GM08714 (cell line): ENCODE data around the gene SPINT2.
"Not testable (repeated sequence)": the region's sequence is repeated elsewhere in the genome, so short reads cannot be mapped to it uniquely, and the experiment has no call there.

ENCODE experiments used
- H3K4me3 ChIP-seq: fragments of 200-500 bp; sonication (Bioruptor generic); 2 replicates; pipeline ENCODE4 v1.5.1; 2014; ENCODE audit warnings: mild to moderate bottlenecking, low read length, inconsistent platforms
- ZNF274 ChIP-seq: IDR thresholded peaks from 2 replicates; pipeline ENCODE4 v1.6.1; 2012; ENCODE audit warnings: mild to moderate bottlenecking, low read depth, low read length

Gene SPINT2, protein sequence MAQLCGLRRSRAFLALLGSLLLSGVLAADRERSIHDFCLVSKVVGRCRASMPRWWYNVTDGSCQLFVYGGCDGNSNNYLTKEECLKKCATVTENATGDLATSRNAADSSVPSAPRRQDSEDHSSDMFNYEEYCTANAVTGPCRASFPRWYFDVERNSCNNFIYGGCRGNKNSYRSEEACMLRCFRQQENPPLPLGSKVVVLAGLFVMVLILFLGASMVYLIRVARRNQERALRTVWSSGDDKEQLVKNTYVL

DNA sequence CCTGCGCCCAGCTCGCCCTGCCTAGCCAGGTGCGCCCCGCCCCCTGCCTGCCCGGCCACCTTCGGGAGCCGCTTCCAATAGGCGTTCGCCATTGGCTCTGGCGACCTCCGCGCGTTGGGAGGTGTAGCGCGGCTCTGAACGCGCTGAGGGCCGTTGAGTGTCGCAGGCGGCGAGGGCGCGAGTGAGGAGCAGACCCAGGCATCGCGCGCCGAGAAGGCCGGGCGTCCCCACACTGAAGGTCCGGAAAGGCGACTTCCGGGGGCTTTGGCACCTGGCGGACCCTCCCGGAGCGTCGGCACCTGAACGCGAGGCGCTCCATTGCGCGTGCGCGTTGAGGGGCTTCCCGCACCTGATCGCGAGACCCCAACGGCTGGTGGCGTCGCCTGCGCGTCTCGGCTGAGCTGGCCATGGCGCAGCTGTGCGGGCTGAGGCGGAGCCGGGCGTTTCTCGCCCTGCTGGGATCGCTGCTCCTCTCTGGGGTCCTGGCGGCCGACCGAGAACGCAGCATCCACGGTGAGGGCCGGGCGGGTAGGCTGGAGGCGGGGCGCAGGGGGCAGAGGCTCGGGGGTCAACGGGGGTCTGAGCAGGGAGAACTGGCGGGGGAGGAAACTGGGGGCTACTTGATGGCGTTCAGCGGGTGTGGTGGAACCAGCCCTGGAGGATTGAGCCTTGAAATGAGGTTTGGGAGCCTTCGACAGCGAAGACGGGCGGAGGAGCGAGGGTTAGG lies at the start of gene SPINT2:
Gene SPINT2, plus strand, starts transcription at position 88 of the 727 bp plus-strand sequence. Its CDS starts 320 bp downstream, at position 408.
- TF ChIP-seq ZNF274 = no peak
- peak within 1 kb of the TSS; percentile 50 for H3K4me3 ChIP-seq

DNA sequence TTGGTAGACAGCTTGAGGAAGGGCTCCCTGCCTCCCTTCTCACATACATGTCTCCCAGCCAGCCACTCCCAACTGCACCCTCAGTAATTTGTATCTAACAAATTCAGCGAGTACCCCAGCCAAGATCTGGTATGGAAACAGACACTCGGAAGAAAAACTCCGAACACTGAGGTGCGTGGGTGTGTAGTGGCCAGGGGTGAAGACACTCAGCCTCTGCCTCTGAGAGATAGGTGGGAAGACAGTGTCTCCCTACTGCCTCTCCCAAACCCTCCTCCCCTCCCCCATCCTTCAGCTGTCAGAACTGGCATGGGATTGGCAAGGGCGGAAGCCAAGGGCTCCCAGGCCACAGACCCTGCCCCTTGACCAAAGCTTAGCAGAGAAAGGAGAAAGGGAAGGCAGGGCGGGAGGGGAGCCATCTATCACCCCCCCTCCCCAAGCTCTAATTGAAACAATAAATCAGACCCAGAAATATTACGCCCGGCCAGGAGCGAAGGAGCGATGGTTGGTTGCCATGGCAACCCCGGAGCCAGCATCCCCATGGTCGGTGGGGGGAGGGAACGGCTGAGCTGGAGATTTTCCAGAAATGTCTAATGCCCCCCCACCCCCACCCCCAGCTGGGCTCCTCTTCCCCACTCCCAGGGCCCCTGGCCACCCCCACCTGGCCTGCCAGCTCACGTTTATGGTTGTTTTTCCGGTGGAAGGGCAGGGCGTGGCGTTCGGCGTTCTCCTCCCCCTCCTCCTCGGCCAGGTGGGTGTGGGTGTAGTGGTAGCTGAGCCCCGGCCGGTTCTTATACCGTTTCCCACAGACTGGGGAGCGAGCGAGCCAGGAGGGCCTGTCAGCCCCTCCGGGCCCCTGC lies 47.4 kb upstream of the SPINT2 start:
- no peak for TF ChIP-seq ZNF274
- H3K4me3 ChIP-seq = no peak overlapping the region

DNA sequence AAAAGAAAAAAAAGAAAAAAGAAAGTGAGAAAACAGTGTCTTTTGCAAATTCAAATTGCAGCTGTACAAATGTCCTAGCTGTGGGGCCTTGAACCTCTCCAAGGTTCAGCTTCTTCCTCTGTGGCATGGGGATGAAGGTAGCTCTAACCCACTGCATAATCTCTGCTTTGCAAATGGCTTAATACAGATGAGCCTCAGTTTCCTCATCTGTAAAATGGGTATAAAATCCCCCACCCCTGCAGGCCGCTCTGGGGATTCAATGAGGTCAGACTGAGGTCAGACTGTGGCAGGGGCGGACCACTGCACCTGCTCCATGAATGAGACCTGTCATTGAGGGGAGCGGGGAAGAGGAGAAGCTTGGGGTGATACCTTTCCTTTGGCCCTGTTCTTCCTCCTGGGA lies 46.2 kb upstream of the SPINT2 start:
- TF ChIP-seq ZNF274 = no peak
- H3K4me3 ChIP-seq = no peak overlapping the region

- no peak for TF ChIP-seq ZNF274
- no peak overlapping the region for H3K4me3 ChIP-seq
Measured at GRCh38 chr19:38219221-38219620, 45.2 kb upstream of the SPINT2 start.

GRCh38 chr19:38221421-38221820 lies 43.0 kb upstream of the SPINT2 start:
- TF ChIP-seq ZNF274 = no peak
- H3K4me3 ChIP-seq = no peak overlapping the region

- no peak for TF ChIP-seq ZNF274
- H3K4me3 ChIP-seq = no peak overlapping the region
Measured at GRCh38 chr19:38221919-38222830, 42.2 kb upstream of the SPINT2 start.

DNA sequence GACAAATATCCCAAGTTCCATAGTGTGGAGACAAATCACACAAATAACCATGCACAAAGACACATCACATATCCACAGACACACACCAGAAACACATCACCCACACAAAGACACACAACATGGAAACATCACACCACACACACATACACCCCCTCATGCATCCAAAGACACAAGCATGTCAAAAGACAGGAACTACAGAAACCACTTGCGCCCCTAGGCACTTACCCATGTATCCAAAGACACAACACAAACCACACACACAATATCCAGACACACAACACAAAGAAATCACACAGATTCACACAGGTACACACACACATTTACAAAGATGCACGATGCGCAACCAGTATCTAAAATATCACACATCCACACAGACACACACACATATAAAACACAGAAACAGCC lies 41.3 kb upstream of the SPINT2 start:
- H3K4me3 ChIP-seq = peak overlapping the region; percentile 61; the same call in 1 of the 2 replicates

GRCh38 chr19:38223617-38224013 lies 40.8 kb upstream of the SPINT2 start:
- H3K4me3 ChIP-seq = peak overlapping the region; percentile 61
- TF ChIP-seq ZNF274 = no peak

More for the DNA sequence above, 41.3 kb upstream of the SPINT2 start:
- no peak for TF ChIP-seq ZNF274

DNA sequence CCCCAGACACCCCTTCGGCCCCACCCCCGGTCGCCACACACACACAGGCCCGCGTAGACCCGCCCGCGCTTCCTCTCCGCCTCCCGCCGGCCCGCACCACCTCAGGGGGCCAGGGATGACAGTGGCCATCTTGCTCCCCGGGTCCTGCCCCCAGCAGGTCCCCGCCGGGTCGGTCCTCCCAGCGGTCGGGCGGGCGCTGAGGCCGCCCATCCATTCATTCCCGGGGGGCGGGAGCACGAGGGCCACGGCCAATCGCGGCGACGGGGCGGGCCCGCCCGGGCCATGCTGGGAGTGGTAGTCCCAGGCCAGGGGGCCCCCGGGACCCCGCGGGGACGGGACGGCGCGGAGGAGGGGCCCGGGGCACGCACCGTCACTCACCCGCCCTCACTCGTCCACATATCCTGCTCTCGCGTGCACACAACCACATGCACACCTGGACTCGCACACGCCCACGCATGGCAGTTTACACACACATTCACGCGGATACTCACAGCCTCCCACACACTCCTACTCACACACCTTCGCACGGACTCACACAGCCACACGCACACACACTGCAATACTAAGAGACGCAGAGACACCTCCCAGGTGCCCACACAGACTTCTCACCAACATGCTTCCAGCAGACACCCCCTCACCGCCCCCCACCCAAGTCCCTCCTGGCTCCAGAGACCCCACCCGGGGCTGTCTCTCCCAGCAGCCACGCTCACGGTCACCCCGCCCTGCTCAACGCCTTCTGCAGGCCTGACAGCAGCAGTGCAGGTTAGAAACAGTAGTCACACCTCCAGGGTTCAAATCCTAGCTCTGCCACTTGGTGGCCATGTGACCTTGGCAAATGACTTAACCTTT lies 40.1 kb upstream of the SPINT2 start, which contains the start of gene DPF1:
Gene DPF1, minus strand, starts transcription at position 209 of the 849 bp plus-strand sequence. Its CDS starts 80 bp downstream, at position 129.
- H3K4me3 ChIP-seq = peak within 1 kb of the TSS; percentile 61
- TF ChIP-seq ZNF274 = no peak

DNA sequence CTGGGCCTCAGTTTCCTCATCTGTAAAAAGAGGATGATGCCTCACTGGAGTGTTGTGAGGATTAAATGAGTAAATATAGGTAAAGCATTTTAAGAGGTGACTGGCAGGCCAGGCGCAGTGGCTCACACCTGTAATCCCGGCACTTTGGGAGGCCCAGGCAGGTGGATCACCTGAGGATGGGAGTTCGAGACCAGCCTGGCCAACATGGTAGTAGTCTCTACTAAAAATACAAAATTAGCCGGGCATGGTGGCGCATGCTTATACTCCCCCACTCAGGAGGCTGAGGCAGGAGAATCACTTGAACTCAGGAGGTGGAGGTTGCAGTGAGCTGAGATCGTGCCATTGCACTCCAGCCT lies 39.5 kb upstream of the SPINT2 start:
- H3K4me3 ChIP-seq = not testable (repeated sequence)

DNA sequence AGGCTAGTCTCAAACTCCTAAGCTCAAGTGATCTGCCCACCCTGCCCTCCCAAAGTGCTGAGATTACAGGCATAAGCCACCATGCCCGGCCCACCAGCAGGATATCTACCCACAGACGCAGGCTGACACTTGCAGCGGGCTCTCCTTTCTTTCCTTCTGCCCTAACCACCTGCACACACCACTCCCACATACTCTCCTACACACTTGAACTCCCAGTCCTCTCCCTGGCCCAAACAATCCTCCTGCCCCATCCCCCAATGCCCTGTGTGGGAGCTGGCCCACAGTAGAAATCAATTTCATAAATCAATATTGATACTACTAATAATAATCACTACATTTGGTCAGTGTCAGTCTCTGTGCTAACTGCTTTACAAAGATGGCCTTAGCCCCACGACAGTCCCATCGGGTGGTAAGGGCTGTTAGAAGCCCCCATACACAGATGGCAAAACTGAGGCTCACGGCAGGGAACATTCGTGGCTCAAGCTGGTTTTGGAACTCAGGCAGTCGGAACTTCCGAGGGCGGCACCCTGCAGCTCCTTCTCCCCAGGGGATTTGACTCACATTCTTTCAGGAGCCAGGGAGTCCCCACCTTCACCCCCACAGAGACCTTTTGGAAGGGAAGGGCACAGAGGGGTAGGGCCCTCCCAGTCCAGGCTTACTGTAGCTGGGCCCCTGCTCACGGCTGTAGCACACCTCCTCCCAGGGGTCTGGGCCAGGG lies 36.9 kb upstream of the SPINT2 start:
- no peak for TF ChIP-seq ZNF274
- H3K4me3 ChIP-seq = no peak overlapping the region

DNA sequence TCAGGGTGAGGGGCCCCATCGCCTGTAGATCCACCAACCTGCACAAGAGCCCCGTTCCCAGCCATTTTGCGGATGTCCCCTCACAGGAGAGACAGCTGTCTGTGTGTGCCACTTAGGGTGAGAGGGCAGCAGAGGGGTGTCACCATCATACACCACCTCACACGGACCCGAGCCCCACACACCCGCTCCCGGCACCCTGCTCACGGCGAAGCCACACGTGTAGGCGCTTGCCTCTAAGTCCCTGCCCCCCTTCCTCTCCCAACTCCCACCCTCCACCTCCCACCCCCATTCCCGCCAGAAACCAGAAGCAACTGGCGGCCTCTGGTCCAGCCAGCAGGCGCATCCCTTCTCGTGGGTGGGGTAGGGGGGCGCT lies 36.4 kb upstream of the SPINT2 start:
- no peak for TF ChIP-seq ZNF274
- no peak overlapping the region for H3K4me3 ChIP-seq
